SK-N-SH treated with all-trans-retinoic acid at 6 μM for 48 hours (cell line): ENCODE measurements around the gene CHRNA9.

Experiments
- ATAC-seq: fragments of 200-7000 bp; cut with Tn5 transposase; 3 replicates; pipeline ENCODE4 v1.9.1; 2020; ENCODE audit warnings: mild to moderate bottlenecking, moderate library complexity
- ARNTL ChIP-seq: fragments of 450-650 bp; formaldehyde crosslinking; IDR thresholded peaks from 2 replicates; pipeline ENCODE4 v1.5.0; 2020; ENCODE audit warnings: low read depth, mild to moderate bottlenecking, moderate library complexity, borderline replicate concordance
- CSDC2 ChIP-seq: fragments of 250-450 bp; sonication (Bioruptor Pico); IDR thresholded peaks from 2 replicates; pipeline ENCODE4 v1.5.0; 2020; ENCODE audit warnings: mild to moderate bottlenecking, moderate library complexity
- ESRRG ChIP-seq: fragments of 250-450 bp; sonication (Bioruptor Pico); IDR thresholded peaks from 2 replicates; pipeline ENCODE4 v1.6.1; 2021; ENCODE audit warnings: mild to moderate bottlenecking
- GLIS3 ChIP-seq: fragments of 250-450 bp; sonication (Bioruptor Pico); IDR thresholded peaks from 2 replicates; pipeline ENCODE4 v1.5.0; 2020; ENCODE audit warnings: mild to moderate bottlenecking, moderate library complexity
- PPARA ChIP-seq: fragments of 250-450 bp; sonication (Bioruptor Pico); IDR thresholded peaks from 2 replicates; pipeline ENCODE4 v1.5.0; 2020; ENCODE audit warnings: mild to moderate bottlenecking, borderline replicate concordance
- SNAI2 ChIP-seq: fragments of 250-450 bp; sonication (Bioruptor Pico); IDR thresholded peaks from 2 replicates; pipeline ENCODE4 v1.5.0; 2020; ENCODE audit warnings: mild to moderate bottlenecking, moderate library complexity
- TCF4 ChIP-seq: fragments of 250-450 bp; sonication (Bioruptor Pico); IDR thresholded peaks from 2 replicates; pipeline ENCODE4 v1.8.0; 2021; ENCODE audit warnings: mild to moderate bottlenecking, moderate library complexity, borderline replicate concordance
- TOX ChIP-seq: fragments of 250-450 bp; sonication (Bioruptor Pico); IDR thresholded peaks from 2 replicates; pipeline ENCODE4 v1.8.0; 2021; ENCODE audit warnings: mild to moderate bottlenecking, moderate library complexity, borderline replicate concordance
- ZC3H10 ChIP-seq: fragments of 250-450 bp; sonication (Bioruptor Pico); IDR thresholded peaks from 2 replicates; pipeline ENCODE4 v1.5.1; 2021; ENCODE audit warnings: mild to moderate bottlenecking, moderate library complexity
- ZFP30 ChIP-seq: fragments of 450-650 bp; formaldehyde crosslinking; IDR thresholded peaks from 2 replicates; pipeline ENCODE4 v1.5.0; 2022; ENCODE audit warnings: mild to moderate bottlenecking, moderate library complexity
- ZNF70 ChIP-seq: fragments of 450-650 bp; formaldehyde crosslinking; IDR thresholded peaks from 2 replicates; pipeline ENCODE4 v1.5.0; 2020; ENCODE audit warnings: mild to moderate bottlenecking, moderate library complexity
- TF ChIP-seq, protein P1 (sequence below): fragments of 250-450 bp; sonication (Bioruptor Pico); IDR thresholded peaks from 2 replicates; pipeline ENCODE4 v1.5.0; 2020; ENCODE audit warnings: mild to moderate bottlenecking, moderate library complexity
- TF ChIP-seq, protein P2 (sequence below): fragments of 250-450 bp; sonication (Bioruptor Pico); IDR thresholded peaks from 2 replicates; pipeline ENCODE4 v1.8.0; 2020; ENCODE audit warnings: mild to moderate bottlenecking, moderate library complexity, borderline replicate concordance
- TF ChIP-seq, protein P3 (sequence below): fragments of 250-450 bp; sonication (Bioruptor Pico); IDR thresholded peaks from 2 replicates; pipeline ENCODE4 v1.5.1; 2020; ENCODE audit warnings: low read depth, mild to moderate bottlenecking, moderate library complexity
- TF ChIP-seq, protein P4 (sequence below): fragments of 250-450 bp; sonication (Bioruptor Pico); IDR thresholded peaks from 2 replicates; pipeline ENCODE4 v1.5.1; 2021; ENCODE audit warnings: mild to moderate bottlenecking, moderate library complexity
- TF ChIP-seq, protein P5 (sequence below): fragments of 250-450 bp; sonication (Bioruptor Pico); IDR thresholded peaks from 2 replicates; pipeline ENCODE4 v1.8.0; 2021; ENCODE audit warnings: low read depth, mild to moderate bottlenecking, moderate library complexity, borderline replicate concordance

CHRNA9 gene

DNA sequence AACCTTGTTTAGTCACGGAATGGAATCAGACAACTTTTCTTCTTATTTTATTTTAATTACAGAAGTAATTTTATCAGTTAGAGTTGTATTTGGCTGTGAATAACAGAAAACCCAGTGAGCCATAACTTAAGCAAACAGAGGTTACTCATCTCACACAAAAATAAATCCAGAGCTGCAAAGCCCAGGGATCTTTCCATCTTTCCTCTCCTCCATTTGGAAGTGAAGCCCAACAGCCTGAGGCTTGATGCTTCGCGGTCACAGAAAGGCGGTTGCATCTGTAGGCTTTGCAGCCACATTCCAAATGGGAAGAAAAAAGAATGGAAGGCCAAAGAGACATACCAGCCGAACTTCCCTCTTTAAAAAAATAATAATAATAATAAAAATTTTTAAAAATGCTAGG is 22.6 kb downstream of the CHRNA9 start:
- no peak for ATAC-seq
- TF ChIP-seq, protein P1, sequence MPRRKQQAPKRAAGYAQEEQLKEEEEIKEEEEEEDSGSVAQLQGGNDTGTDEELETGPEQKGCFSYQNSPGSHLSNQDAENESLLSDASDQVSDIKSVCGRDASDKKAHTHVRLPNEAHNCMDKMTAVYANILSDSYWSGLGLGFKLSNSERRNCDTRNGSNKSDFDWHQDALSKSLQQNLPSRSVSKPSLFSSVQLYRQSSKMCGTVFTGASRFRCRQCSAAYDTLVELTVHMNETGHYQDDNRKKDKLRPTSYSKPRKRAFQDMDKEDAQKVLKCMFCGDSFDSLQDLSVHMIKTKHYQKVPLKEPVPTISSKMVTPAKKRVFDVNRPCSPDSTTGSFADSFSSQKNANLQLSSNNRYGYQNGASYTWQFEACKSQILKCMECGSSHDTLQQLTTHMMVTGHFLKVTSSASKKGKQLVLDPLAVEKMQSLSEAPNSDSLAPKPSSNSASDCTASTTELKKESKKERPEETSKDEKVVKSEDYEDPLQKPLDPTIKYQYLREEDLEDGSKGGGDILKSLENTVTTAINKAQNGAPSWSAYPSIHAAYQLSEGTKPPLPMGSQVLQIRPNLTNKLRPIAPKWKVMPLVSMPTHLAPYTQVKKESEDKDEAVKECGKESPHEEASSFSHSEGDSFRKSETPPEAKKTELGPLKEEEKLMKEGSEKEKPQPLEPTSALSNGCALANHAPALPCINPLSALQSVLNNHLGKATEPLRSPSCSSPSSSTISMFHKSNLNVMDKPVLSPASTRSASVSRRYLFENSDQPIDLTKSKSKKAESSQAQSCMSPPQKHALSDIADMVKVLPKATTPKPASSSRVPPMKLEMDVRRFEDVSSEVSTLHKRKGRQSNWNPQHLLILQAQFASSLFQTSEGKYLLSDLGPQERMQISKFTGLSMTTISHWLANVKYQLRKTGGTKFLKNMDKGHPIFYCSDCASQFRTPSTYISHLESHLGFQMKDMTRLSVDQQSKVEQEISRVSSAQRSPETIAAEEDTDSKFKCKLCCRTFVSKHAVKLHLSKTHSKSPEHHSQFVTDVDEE (CRISPR knock-in tag): no peak
- TF ChIP-seq GLIS3: no peak
- TF ChIP-seq, protein P2, sequence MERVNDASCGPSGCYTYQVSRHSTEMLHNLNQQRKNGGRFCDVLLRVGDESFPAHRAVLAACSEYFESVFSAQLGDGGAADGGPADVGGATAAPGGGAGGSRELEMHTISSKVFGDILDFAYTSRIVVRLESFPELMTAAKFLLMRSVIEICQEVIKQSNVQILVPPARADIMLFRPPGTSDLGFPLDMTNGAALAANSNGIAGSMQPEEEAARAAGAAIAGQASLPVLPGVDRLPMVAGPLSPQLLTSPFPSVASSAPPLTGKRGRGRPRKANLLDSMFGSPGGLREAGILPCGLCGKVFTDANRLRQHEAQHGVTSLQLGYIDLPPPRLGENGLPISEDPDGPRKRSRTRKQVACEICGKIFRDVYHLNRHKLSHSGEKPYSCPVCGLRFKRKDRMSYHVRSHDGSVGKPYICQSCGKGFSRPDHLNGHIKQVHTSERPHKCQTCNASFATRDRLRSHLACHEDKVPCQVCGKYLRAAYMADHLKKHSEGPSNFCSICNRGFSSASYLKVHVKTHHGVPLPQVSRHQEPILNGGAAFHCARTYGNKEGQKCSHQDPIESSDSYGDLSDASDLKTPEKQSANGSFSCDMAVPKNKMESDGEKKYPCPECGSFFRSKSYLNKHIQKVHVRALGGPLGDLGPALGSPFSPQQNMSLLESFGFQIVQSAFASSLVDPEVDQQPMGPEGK (CRISPR knock-in tag): no peak
- TF ChIP-seq, protein P3, sequence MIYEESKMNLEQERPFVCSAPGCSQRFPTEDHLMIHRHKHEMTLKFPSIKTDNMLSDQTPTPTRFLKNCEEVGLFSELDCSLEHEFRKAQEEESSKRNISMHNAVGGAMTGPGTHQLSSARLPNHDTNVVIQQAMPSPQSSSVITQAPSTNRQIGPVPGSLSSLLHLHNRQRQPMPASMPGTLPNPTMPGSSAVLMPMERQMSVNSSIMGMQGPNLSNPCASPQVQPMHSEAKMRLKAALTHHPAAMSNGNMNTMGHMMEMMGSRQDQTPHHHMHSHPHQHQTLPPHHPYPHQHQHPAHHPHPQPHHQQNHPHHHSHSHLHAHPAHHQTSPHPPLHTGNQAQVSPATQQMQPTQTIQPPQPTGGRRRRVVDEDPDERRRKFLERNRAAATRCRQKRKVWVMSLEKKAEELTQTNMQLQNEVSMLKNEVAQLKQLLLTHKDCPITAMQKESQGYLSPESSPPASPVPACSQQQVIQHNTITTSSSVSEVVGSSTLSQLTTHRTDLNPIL (CRISPR knock-in tag): no peak
- TF ChIP-seq, protein P4, sequence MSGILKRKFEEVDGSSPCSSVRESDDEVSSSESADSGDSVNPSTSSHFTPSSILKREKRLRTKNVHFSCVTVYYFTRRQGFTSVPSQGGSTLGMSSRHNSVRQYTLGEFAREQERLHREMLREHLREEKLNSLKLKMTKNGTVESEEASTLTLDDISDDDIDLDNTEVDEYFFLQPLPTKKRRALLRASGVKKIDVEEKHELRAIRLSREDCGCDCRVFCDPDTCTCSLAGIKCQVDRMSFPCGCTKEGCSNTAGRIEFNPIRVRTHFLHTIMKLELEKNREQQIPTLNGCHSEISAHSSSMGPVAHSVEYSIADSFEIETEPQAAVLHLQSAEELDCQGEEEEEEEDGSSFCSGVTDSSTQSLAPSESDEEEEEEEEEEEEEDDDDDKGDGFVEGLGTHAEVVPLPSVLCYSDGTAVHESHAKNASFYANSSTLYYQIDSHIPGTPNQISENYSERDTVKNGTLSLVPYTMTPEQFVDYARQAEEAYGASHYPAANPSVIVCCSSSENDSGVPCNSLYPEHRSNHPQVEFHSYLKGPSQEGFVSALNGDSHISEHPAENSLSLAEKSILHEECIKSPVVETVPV (CRISPR knock-in tag): no peak
- no peak for TF ChIP-seq TOX (CRISPR knock-in tag)
- no peak for TF ChIP-seq PPARA
- no peak for TF ChIP-seq CSDC2 (CRISPR knock-in tag)
- TF ChIP-seq ESRRG (CRISPR knock-in tag): no peak
- TF ChIP-seq ZFP30 (CRISPR knock-in tag): no peak
- no peak for TF ChIP-seq ZNF70 (CRISPR knock-in tag)
- TF ChIP-seq TCF4 (CRISPR knock-in tag): no peak
- TF ChIP-seq ZC3H10 (CRISPR knock-in tag): no peak
- TF ChIP-seq, protein P5, sequence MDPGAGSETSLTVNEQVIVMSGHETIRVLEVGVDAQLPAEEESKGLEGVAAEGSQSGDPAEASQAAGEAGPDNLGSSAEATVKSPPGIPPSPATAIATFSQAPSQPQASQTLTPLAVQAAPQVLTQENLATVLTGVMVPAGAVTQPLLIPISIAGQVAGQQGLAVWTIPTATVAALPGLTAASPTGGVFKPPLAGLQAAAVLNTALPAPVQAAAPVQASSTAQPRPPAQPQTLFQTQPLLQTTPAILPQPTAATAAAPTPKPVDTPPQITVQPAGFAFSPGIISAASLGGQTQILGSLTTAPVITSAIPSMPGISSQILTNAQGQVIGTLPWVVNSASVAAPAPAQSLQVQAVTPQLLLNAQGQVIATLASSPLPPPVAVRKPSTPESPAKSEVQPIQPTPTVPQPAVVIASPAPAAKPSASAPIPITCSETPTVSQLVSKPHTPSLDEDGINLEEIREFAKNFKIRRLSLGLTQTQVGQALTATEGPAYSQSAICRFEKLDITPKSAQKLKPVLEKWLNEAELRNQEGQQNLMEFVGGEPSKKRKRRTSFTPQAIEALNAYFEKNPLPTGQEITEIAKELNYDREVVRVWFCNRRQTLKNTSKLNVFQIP (CRISPR knock-in tag): no peak
- TF ChIP-seq ARNTL (CRISPR knock-in tag): no peak
- TF ChIP-seq, all 23 proteins: peak for 0

DNA sequence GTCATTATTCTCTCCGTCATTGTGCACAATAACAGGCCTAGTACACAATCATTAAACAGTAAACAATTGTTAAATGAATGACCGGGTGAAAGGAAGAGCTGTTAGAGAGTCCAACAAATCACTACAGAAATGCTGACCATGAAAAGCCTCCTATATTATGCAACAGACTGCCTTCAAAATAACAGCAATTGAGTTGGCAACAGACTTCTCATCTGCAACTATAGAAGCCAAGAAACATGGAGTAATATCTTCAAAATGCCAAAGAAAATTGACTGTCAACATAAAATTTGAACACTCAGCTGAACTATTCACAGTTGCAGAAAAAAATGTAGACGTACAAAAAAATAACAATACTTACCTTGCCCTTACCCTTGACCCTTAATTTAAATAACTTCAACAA is 26.2 kb downstream of the CHRNA9 start:
- ATAC-seq: no peak

More for the DNA sequence above, 26.2 kb downstream of the CHRNA9 start:
- TF ChIP-seq TOX (CRISPR knock-in tag): no peak
- TF ChIP-seq CSDC2 (CRISPR knock-in tag): no peak
- TF ChIP-seq SNAI2 (CRISPR knock-in tag): no peak
- no peak for TF ChIP-seq ZNF70 (CRISPR knock-in tag)
- TF ChIP-seq ARNTL (CRISPR knock-in tag): no peak
- TF ChIP-seq, protein P1 (CRISPR knock-in tag): no peak
- TF ChIP-seq ZFP30 (CRISPR knock-in tag): no peak
- no peak for TF ChIP-seq ZC3H10 (CRISPR knock-in tag)
- TF ChIP-seq, protein P2 (CRISPR knock-in tag): no peak
- no peak for TF ChIP-seq TCF4 (CRISPR knock-in tag)
- TF ChIP-seq, protein P4 (CRISPR knock-in tag): no peak
